Measurements from ENCODE around the gene RIMS3.

The RIMS3 gene

DNA sequence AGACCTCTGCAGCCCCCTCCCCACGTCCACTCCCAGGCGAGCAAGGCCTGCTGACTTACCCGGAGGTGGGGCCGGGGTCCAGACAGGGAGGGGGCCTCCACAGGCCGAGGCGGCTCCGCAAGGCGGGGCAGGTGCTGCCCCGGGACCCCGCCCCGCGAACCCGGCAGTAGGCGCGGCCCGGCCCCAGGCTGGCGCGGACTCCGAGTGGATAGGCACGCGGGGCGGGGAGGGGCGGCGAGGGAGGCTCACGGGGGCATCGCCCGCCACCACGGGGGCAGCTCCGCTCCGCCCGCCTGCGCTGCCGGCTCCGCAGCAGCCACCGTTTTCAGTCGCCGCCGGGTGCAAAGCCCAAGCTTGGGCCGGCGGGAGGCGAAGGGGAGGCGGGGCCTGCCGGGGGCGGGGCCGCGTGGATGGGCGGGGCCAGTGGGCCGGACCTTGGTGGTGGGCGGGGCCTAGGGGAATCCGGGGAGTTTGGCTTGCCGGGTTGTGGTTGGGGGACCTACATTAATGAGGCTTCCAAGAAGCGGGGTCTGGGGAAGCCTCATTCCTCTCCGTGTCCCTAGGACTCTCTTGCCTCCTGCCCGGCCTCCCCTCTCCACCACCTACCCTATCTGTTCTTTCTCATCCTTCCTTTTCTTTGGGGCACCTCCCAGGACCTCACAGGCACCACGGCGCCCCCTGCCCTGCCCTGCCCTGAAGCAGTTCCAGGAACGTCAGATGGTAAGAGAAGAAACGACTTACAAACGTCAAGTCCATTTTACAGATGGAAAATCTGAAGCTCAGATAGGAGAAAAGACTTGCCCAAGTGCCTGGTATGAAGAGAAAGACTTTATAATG lies at the start of gene RIMS3:
Gene RIMS3, minus strand, starts transcription at position 348 of the 837 bp plus-strand sequence. CDS start 23,757 bp downstream, outside the sequence.
- no peak within 1 kb of the TSS for H3K9ac ChIP-seq (ENCODE audit: low read length)
- H3K4me1 ChIP-seq (ENCODE audit: control insufficient read depth, insufficient read depth, low read length) = peaks cover 10% of the 10 kb centered on the region
- peak within 1 kb of the TSS; percentile 50 for H3K4me3 ChIP-seq (ENCODE audit: low read length)
- peaks cover 51% of the 10 kb centered on the region for H3K27me3 ChIP-seq (replicated peaks; ENCODE audit: control insufficient read depth, insufficient read depth, low read length)
- DNase-seq (ENCODE audit: low read depth) = peak; percentile 88
- no peaks in the 10 kb centered on the region for H3K36me3 ChIP-seq (ENCODE audit: control insufficient read depth, insufficient read depth, low read length, severe bottlenecking)
- no peaks in the 10 kb centered on the region for H3K9me3 ChIP-seq (ENCODE audit: control insufficient read depth, low read length)

GRCh38 chr1:40712997-40713396 lies 47.5 kb upstream of the RIMS3 start:
- no peaks in the 10 kb centered on the region for H3K9me3 ChIP-seq (ENCODE audit: control insufficient read depth, low read length)
- no peak for DNase-seq (ENCODE audit: low read depth)

DNA sequence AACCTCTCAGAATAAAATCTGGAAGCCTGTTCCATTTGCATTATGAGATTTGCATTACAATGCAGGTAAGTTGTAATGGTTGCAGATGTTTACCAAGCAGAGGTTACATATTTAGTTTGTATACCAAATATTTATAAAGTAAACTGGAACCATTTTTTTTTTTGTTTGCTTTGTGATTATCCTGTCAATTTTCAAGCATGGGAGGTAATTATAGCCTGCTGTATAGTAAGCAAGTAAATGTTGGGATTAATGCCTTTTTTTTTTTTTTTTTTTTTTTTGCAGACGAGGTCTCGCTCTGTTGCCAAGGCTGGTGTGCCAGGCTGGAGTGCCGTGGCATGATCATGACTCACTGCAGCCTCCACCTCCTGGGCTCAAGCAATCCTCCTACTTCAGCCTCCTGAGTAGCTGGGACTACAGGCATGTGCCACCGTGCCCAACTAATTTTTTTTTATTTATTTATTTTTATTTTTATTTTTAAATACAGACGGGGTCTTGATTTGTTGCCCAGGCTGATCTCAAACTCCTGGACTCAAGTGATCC lies 47.0 kb upstream of the RIMS3 start:
- H3K4me1 ChIP-seq (ENCODE audit: control insufficient read depth, insufficient read depth, low read length) = peaks cover 33% of the 10 kb centered on the region
- H3K36me3 ChIP-seq (ENCODE audit: control insufficient read depth, insufficient read depth, low read length, severe bottlenecking) = no peaks in the 10 kb centered on the region
- peak overlapping the region; percentile 42 for H3K9ac ChIP-seq (ENCODE audit: low read length)
- no peak for DNase-seq (ENCODE audit: low read depth)
- no peak overlapping the region for H3K4me3 ChIP-seq (ENCODE audit: low read length)
- no peaks in the 10 kb centered on the region for H3K27me3 ChIP-seq (replicated peaks; ENCODE audit: control insufficient read depth, insufficient read depth, low read length)
- H3K9me3 ChIP-seq (ENCODE audit: control insufficient read depth, low read length) = no peaks in the 10 kb centered on the region

More at GRCh38 chr1:40712997-40713396, 47.5 kb upstream of the RIMS3 start:
- Histone ChIP-seq H3K27me3 (replicated peaks; ENCODE audit: control insufficient read depth, insufficient read depth, low read length) (no peaks in the 10 kb centered on the region), H3K4me1 (ENCODE audit: control insufficient read depth, insufficient read depth, low read length) (peaks cover 33% of the 10 kb centered on the region), H3K9ac (ENCODE audit: low read length) (no peak overlapping the region), H3K4me3 (ENCODE audit: low read length) (no peak overlapping the region), H3K36me3 (ENCODE audit: control insufficient read depth, insufficient read depth, low read length, severe bottlenecking) (no peaks in the 10 kb centered on the region)

- Histone ChIP-seq H3K9me3 (ENCODE audit: control insufficient read depth, low read length) (no peaks in the 10 kb centered on the region), H3K36me3 (ENCODE audit: control insufficient read depth, insufficient read depth, low read length, severe bottlenecking) (no peaks in the 10 kb centered on the region), H3K9ac (ENCODE audit: low read length) (peak overlapping the region; percentile 89), H3K4me1 (ENCODE audit: control insufficient read depth, insufficient read depth, low read length) (peaks cover 33% of the 10 kb centered on the region), H3K4me3 (ENCODE audit: low read length) (peak overlapping the region; percentile 90), H3K27me3 (replicated peaks; ENCODE audit: control insufficient read depth, insufficient read depth, low read length) (no peaks in the 10 kb centered on the region)
- peak; percentile 70 for DNase-seq (ENCODE audit: low read depth)
Observed at GRCh38 chr1:40711465-40712404, 46.3 kb upstream of the RIMS3 start.

- peak overlapping the region; percentile 89 for H3K9ac ChIP-seq (ENCODE audit: low read length)
- peaks cover 33% of the 10 kb centered on the region for H3K4me1 ChIP-seq (ENCODE audit: control insufficient read depth, insufficient read depth, low read length)
- H3K27me3 ChIP-seq (replicated peaks; ENCODE audit: control insufficient read depth, insufficient read depth, low read length) = no peaks in the 10 kb centered on the region
- no peaks in the 10 kb centered on the region for H3K36me3 ChIP-seq (ENCODE audit: control insufficient read depth, insufficient read depth, low read length, severe bottlenecking)
- H3K9me3 ChIP-seq (ENCODE audit: control insufficient read depth, low read length) = no peaks in the 10 kb centered on the region
- H3K4me3 ChIP-seq (ENCODE audit: low read length) = peak overlapping the region; percentile 90
- peak; percentile 31 for DNase-seq (ENCODE audit: low read depth)
Observed at GRCh38 chr1:40710581-40711315, 45.3 kb upstream of the RIMS3 start.

- no peaks in the 10 kb centered on the region for H3K9me3 ChIP-seq (ENCODE audit: control insufficient read depth, low read length)
- H3K4me1 ChIP-seq (ENCODE audit: control insufficient read depth, insufficient read depth, low read length) = peaks cover 33% of the 10 kb centered on the region
- no peak for DNase-seq (ENCODE audit: low read depth)
Observed at GRCh38 chr1:40709802-40710278, 44.4 kb upstream of the RIMS3 start.

GRCh38 chr1:40709100-40709801 lies 43.8 kb upstream of the RIMS3 start:
- DNase-seq (ENCODE audit: low read depth) = peak; percentile 96
- Histone ChIP-seq H3K9me3 (ENCODE audit: control insufficient read depth, low read length) (no peaks in the 10 kb centered on the region), H3K4me1 (ENCODE audit: control insufficient read depth, insufficient read depth, low read length) (peaks cover 33% of the 10 kb centered on the region)

More at GRCh38 chr1:40709802-40710278, 44.4 kb upstream of the RIMS3 start:
- peak overlapping the region; percentile 90 for H3K4me3 ChIP-seq (ENCODE audit: low read length)
- H3K36me3 ChIP-seq (ENCODE audit: control insufficient read depth, insufficient read depth, low read length, severe bottlenecking) = no peaks in the 10 kb centered on the region
- no peaks in the 10 kb centered on the region for H3K27me3 ChIP-seq (replicated peaks; ENCODE audit: control insufficient read depth, insufficient read depth, low read length)
- peak overlapping the region; percentile 89 for H3K9ac ChIP-seq (ENCODE audit: low read length)

DNA sequence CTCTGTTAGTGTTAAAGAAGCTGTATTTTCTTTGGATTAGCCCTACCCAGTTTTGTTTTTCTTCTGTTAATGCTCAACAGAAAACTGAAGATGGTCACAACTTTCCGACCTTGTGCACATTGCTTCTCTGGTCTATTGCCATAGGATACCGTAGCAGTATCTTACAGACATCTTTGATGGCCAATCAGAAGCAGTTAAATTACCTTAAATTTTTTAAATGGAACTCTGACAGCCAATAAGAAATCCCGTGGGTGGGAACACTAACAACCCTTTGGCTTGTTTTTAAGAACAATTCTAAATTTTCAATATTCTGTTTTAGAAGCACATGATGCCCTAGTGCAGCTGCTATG lies 43.2 kb upstream of the RIMS3 start:
- Histone ChIP-seq H3K36me3 (ENCODE audit: control insufficient read depth, insufficient read depth, low read length, severe bottlenecking) (no peaks in the 10 kb centered on the region), H3K4me3 (ENCODE audit: low read length) (peak overlapping the region; percentile 90), H3K9ac (ENCODE audit: low read length) (peak overlapping the region; percentile 89), H3K9me3 (ENCODE audit: control insufficient read depth, low read length) (no peaks in the 10 kb centered on the region), H3K4me1 (ENCODE audit: control insufficient read depth, insufficient read depth, low read length) (peaks cover 34% of the 10 kb centered on the region), H3K27me3 (replicated peaks; ENCODE audit: control insufficient read depth, insufficient read depth, low read length) (no peaks in the 10 kb centered on the region)
- peak; percentile 89 for DNase-seq (ENCODE audit: low read depth)

More at GRCh38 chr1:40709100-40709801, 43.8 kb upstream of the RIMS3 start:
- H3K27me3 ChIP-seq (replicated peaks; ENCODE audit: control insufficient read depth, insufficient read depth, low read length) = no peaks in the 10 kb centered on the region
- peak overlapping the region; percentile 90 for H3K4me3 ChIP-seq (ENCODE audit: low read length)
- H3K9ac ChIP-seq (ENCODE audit: low read length) = peak overlapping the region; percentile 89
- no peaks in the 10 kb centered on the region for H3K36me3 ChIP-seq (ENCODE audit: control insufficient read depth, insufficient read depth, low read length, severe bottlenecking)

- Histone ChIP-seq H3K9ac (ENCODE audit: low read length) (no peak overlapping the region), H3K9me3 (ENCODE audit: control insufficient read depth, low read length) (no peaks in the 10 kb centered on the region), H3K27me3 (replicated peaks; ENCODE audit: control insufficient read depth, insufficient read depth, low read length) (no peaks in the 10 kb centered on the region), H3K4me1 (ENCODE audit: control insufficient read depth, insufficient read depth, low read length) (peaks cover 30% of the 10 kb centered on the region), H3K36me3 (ENCODE audit: control insufficient read depth, insufficient read depth, low read length, severe bottlenecking) (no peaks in the 10 kb centered on the region), H3K4me3 (ENCODE audit: low read length) (no peak overlapping the region)
- DNase-seq (ENCODE audit: low read depth) = no peak
Observed at GRCh38 chr1:40706626-40707025, 41.1 kb upstream of the RIMS3 start.

All from adipocyte (in vitro differentiated cells).